EH (cell line): Measurements from ENCODE around the gene GCLC.
"Not testable (repeated sequence)": the region's sequence is repeated elsewhere in the genome, so short reads cannot be mapped to it uniquely, and the experiment has no call there.

Experiments
- DNase-seq: peaks from one replicate; pipeline ENCODE4 v3.0.0-alpha.2; 2015; ENCODE audit warnings: low read depth

Gene GCLC

DNA sequence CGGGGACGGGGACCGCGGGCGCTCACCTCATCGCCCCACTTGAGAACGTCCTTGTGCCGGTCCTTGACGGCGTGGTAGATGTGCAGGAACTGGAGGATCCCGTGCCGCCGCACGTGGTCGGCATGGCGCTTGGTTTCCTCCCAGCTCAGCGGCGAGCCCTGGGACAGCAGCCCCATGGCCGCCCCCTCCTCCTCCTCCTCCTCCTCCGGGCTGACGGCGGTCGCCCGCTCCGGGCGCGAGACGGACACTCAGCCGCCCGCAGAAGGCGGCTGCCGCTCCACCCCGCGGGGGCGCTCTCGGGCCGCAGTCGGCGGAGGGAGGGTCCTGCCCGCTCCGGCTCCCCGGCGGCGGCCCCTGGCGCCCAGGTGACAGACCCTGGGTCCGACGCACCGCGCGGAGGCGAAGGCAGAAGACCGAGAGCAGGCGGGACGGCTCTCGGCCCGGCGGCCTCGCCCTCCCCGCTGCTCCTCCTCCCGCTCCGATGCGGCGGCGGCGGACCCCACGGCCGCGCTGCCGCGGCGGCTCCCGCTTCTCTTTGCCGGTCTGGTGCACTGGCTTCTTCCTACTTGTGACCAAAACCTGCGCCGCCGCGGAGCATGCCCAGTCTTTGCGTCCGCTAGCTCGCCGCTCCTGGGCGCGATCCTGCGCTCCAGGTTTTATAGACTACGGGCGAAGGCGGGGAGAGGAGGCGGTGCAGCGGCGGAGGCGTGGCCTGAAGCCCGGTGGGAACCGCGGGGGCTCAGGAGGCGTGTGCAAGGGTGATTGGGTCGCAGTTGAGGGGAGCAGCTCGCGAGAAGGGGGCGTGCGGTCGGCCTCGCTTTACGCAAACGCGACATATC, at the start of gene GCLC:
Gene GCLC, minus strand, starts transcription at position 632 of the 839 bp plus-strand sequence. Its CDS starts 456 bp downstream, at position 176.
- peak; percentile 95 for DNase-seq

DNA sequence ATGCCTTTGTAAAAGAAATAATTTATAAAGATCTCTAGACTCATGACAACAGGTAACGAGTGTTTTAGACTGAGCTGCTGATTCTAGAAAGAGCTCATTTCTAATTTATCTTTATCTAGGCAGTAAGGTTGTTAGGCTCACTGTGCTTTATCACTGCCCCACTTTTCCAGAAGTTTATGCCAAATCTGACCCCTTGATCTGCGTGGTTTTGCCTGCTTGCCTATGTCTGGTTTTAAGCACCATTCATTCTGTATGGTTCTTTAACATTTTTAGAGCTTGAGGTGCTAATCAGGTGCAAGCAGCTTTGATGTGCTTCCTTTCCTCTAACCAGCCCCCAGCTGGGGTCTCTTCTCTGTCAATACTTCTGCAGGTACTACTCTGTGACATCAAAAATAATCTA, 49.7 kb upstream of the GCLC start:
- no peak for DNase-seq

DNA sequence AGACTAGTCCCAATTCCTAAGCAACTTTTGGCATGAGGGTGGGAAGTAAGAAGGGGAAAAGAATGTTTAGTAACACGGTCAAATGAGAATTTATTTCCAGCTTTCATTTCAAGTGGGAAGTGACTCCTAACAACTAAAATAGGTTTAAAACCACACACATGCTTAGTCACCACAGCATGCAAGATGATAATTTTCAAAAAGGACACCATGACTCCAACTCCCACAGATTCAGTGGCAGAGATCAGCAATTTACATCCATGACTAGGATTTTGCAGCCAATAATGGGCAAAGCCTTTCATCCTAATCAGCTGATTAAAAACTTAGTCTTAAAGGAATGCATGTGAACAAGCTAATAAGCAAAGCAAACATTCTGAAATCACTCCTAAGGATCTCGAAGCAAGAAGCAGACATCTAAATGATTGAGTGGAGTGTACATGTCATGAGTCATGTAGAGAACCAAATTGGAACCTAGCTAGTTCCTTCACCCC, 48.1 kb upstream of the GCLC start:
- peak; percentile 76 for DNase-seq

DNA sequence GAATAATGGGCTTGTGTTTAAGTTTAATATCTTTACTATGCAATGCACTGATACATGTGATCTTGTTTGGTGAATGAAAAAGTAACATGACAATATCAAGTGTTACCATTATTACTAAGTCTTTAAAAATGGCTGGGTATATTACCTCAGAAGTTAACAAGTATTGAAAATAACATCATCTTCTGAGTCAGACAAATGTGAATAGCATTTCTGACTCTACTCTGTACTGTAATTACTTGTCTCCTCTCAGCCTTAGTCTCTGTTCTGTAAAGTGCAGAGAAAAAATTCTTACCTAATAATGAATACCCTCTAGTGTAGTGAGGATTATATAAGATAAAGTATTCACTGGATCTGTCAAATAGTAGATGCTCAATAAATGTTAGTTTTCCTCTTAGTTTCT, 47.0 kb upstream of the GCLC start:
- DNase-seq: no peak

DNA sequence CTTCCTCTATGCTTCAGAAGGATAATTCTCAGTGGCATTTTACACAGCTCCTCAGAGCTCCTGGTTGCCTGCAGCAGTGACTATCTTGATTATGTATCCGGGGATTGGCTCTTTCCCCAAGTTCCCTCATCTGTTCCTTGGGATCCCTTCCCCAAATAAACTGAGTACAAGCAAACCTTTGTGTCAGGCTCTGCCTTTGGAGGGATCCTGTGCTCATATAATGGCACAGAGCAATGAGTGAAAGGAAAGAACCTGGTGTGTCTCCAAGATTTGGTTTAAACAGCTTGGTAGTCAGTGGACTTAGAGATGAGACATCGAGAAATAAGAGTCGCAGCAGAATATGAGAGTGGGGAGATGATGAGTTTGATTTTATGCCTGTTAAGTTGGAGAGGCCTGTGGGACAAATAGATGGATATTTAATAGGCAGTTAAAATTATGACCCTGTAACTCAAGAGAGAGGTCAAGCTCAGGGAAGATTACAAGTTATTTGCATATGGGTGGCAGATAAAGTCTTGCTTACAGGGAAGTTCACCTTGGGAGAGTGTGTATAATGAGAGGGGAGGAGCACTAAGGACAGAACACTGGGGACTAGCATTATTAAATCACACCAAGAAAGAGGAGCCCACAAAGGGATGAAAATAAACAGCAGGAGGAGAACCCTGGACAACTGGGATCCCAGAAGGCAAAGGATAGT, 44.1 kb upstream of the GCLC start:
- no peak for DNase-seq

DNA sequence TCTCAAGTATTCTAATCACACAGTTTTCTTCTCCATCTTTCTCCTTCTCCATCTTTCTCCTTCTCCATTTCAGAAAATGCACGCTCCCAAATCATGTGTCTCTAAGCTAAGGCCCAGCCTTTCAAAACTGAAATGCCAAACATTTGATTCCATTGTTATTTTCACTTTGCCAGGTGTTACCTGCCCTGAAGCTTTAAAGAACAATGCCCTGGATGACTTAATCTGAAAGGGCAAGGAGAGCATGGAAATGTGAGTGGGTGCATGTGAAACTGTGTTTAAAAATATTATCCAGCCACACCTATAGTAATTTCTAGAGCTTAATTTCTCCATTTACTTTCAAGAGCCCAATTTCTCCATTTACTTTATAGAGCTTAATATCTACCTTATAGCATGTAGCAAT, 42.4 kb upstream of the GCLC start:
- no peak for DNase-seq

DNA sequence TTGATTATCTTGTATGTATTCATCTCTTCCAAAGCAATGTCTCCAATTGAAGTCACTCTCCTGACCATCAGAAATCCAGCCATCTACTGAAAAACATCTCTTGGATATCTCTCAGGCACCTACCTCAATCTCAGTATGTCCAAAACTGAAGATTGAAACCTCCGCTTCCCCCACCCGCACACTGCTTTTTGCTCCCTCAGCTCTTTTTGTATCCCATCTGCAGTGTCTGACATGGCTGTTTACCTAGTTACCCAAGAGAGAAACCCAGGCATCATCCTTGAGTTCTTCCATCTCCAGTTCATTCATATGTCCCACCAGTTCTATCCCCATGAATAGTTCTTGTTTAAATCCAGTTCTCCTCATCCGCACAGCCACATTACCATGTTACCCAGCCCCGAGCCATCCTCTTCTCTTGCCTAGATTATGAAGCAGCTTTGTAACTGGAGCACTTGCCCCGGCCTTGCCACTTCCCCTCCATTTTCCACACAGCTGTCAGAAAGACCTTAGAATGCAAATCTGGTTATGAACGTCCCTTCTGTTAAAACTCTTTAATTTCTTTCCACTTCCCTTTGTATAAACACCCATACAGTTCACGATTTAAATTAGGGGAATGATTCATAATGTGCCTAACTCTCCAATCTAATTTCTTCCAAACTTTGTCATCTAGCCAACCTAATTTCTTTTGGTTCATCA, 40.5 kb upstream of the GCLC start:
- DNase-seq: no peak

DNA sequence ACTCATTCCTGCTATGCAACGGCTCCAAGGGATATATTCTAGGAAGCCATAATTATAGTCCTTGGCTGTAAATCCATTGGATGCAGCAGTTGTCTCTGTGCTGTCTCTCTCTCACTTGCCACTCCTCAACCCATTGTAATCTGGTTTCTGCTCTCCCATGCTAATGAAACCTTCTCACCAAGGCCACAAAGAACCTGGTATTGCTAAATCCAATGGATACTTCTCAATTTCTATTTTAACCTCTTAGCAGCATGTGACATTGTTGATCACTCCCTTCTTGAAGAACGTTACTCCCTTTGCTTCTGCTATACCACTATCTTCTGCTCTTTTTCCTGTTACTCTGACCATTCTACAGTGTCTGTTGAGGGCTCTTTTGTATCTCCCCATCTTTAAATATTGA, 39.8 kb upstream of the GCLC start:
- DNase-seq: no peak

DNA sequence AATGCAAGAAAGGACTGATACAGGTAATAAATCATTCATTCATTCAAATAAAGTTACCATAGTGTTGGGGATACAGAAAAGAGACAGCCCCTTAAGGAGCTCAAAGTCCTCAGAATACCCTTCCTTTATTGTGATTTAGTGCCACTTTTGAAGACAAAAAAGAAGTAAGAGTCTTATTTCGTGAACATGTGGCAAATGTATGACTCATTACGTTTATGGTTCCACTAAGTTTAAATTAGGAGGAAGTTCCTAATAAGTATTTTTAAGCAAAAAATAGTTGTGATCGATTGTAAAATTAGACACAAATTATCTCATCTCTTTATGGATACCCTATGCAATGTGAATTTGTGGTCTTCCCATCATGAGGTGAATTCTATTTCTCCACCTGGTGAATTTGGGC, 38.5 kb upstream of the GCLC start:
- no peak for DNase-seq

DNA sequence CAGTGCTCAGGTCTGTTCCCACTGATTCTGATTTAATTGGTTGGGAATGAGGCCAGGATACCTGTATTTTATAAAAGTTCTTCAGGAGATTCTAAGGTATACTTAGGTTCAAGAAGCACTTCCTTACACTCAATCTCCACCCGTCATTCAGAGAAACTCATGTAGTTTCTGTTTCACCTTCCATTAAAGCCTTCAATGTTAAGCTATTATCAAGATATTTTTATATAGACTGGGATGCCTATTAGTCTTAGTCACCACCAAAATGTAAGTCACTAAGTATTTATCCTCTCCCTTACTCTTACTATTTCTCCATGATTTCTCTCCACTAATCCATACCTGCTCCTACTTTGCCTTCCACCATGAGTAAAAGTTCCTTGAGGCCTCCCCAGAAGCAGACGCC, 38.1 kb upstream of the GCLC start:
- peak; percentile 52 for DNase-seq

DNA sequence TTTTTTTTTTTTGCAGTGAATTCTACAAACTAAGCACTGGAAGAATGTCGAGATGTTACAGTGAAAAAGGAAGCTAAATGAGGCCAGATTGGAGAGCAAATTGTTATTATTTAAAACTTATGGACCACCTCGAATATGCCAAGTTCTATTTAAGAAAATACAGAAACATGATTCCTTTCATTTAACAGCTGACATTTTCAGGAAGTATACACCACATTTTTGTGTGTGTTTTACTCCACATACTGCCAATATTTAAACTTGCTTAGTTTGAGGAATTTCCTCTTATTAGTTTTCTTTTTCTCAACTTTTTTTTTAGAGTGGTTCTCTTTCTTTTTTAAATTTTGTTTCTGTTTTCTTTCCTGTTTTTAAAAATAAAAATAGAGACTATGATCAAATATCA, 37.0 kb upstream of the GCLC start:
- peak; percentile 6 for DNase-seq

DNA sequence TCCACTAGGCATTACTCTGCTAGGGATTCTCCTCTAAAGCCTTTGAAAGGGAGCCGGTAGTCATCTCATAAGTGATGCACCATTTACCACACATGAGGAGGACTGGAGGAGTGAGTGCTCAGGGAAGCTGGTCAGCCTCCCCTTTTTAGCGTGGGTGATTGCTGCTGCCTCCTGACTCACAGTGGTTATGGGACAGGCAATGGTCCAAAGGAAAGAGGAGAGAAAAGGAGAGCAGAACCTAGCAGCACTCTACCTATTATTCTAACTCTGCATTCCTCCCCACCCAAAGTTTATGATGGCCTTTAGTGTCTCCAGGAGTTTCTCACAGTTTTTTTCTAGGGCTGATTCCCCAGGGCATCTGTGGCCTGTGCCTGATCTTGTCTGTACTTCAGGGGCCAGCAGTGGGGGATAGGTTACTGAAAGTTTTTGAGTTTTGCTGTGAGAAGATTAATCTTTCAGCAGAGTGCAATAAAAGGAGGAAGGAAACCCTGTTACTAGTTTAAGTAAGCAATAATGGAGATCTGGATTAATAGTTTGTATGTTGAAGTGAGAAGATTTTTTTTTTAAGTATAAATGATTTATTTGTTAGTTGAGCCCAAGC, 36.4 kb upstream of the GCLC start:
- peak; percentile 65 for DNase-seq

DNA sequence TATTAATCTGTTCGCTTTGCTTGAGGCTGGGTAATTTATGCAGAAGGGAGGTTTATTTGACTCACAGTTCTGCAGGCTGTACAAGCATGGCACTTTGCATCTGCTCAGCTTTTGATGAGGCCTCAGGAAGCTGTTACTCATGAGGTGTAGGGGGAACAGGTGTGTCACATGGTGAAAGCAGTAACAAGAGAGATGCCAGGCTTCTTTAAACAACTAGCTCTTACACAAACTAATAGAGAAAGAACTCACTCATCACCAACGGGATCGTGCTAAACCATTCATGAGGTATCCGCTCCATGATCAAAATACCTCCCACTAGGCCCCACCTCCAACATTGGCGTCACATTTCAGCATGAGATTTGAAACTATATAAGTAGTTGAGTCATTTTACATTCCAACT, 34.4 kb upstream of the GCLC start:
- peak; percentile 15 for DNase-seq

DNA sequence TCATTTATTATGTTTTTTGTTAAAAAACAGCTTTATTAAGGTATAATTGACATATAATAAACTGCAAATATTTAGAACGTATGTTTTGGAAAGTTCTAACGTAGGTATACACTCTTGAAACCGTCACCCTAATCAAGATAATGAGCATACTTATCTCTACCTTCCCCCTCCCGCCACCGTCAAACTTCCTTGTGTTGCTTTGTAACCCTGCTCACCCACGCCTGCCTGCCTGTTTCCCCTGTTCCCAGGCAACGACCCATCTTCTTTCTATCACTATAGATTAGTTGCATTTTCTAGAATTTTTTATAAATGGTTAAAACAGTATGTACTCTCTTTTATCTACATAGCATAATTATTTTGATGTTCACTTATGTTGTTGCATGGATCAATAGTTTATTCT, 33.5 kb upstream of the GCLC start:
- DNase-seq: no peak

DNA sequence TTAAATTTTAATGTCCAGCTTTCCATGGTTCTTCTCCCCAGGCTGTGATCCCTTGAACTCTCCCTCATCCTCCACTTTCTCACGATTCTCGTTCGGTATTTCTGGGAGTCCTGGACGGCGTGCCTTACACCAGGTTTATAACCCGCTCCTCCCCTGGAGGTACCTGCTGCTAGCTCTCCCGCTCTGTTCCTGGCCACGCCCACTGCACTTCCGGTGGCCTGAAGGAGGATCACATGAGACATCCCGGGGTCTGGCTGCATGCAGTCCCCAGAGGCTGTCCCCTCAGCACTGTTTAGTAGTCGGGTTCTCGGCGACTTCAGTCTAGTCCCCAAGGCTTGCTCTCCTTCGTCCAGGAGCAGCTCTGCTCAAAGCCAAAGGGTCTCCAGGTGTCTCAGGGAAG, 28.4 kb upstream of the GCLC start:
- no peak for DNase-seq

DNA sequence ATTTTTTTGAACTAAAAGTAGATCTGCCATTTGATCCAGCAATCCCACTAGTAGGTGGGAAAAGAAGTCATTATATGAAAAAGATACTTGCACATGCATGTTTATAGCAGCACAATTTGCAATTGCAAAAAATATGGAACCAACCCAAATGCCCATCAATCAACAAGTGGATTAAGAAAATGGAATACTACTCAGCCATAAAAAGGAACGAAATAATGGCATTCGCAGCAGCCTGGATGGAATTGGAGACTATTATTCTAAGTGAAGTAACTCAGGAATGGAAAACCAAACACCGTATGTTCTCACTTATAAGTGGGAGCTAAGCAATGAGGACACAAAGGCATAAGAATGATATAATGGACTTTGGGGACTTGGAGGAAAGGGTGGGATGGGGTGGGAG, 27.5 kb upstream of the GCLC start:
- not testable (repeated sequence) for DNase-seq

DNA sequence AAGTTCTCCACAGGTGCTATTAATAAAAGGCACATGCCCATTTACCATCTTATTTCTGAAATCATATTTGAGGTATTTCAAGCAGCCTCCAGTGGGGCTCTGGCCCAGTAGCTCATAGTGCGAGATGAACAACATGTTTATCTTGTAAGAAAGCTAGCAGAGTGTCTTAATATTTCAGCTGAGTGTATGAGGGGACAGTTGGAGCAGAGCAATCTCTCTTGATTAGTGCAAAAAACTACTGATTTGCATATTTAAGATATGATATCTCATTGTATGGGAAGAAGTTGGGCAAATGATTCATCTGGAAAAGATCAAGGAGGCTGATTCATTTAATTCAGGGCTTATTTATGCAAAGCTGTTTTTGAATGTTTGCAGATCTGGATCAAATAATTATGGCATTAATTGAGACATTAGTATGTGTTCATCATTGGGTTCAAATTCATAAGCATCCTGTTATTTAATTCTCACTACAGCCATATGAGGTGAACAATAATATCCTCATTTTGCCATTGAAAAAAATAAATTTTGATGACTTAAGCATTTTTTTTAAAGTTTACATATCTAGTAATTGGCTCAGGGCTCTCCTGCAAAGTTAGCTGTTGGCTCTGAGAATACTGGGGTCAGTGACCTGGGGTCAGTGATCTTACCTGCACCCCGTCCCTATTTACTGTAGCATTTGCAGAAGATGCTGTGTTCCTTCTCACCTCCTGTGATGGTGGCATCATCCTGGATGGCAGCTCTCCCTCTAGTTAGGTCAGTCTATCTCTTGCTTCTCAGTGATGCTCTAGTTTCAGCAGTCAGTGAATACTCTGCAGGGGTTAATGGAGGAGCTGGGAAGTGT, 24.1 kb upstream of the GCLC start:
- no peak for DNase-seq

DNA sequence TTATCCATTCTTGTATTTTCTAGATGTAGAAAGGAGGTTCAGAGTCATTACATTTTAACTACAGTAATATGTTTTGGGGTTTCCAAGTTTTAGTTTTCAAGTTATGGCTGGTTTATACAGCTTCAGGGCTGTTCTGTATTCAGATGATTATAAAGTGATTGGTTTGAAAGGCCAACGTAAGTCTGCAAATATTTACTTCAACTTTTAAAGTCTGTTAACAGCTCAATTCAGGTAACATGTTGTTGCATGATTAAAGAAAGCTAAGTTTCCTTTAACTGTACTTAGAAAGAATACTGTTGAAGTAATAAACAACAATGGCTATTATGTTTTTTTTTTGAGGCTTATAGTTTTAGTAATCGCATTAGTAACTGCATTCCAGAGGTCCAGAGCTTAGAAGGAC, 22.8 kb upstream of the GCLC start:
- DNase-seq: no peak

DNA sequence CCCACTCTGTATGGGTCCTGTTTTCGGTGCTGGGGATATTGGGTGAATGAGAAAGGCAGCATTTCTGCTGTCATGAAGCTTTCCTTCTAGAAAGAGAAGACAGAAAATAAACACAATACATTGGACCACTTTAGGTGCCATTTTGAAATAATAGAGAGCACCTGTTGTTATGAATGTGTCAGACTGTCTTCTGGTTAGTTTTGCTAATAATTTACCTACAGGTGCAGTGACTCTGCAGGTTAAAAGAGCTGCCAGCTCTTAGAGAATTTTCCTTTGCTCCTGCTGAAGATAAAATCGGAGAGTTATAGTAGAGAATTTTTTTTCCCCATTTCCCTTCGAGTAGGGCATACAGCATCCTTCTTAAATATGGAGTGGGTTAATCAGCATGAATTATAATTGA, 21.9 kb upstream of the GCLC start:
- DNase-seq: no peak

DNA sequence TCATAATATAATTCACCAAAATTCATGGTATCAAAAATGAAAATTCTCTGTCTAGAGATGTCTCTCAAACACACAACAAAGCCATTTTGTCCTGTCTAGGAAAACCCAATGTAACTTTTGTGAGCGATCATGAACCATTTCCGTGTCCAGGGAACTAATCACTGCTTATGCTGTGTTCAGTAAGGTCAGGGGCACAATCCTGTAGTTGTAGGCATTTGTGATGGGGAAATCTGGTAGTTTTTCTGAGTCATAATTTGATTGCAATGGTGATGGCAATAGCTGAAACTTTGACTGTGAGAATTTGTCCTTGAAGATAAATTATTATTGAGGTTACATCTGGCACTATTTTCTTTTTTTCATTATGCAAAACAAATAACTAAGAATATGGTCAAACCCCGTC, 21.0 kb upstream of the GCLC start:
- no peak for DNase-seq

DNA sequence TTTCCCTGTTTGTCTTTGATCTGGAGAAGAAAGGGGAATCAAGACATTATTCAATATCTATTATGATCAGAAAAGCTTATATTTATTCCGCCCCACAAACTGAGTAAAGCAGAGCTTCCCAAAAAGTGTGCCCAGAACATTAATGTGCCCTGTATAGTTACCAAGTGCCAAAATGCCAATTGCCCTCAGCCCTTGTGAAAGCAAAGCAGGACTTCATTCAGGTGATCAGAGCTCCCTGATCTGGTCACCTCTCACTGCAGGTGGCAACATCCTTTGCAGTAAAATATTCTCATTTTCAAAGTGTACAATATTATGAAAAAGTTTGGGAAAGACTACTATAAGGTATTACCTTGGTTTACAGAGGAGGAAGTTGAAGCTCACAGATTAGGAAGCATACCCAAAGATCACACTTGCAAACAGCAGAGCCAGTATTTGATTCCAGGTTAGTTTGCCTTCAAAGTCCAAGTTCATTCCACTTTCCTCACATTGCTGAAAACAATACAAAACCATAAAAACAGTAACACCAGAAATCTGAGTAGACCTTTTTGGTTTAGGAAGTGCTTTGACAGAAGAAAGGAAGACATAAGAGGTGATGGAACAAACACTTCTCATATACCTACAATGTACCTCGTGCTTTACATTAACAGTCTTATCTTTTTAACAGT, 19.6 kb upstream of the GCLC start:
- no peak for DNase-seq
